Erythroblast (primary cell): ENCODE results near the gene CACNG3.

ENCODE experiments used
- GATA1 ChIP-seq: IDR thresholded peaks from 2 replicates; pipeline ENCODE4 v1.6.1; 2011; ENCODE audit warnings: low read depth, mild to moderate bottlenecking, control low read depth, low read length, moderate library complexity
- POLR2A ChIP-seq: IDR thresholded peaks from 2 replicates; pipeline ENCODE4 v1.6.1; 2011; ENCODE audit warnings: mild to moderate bottlenecking, low read length

GRCh38 chr16:24232936-24233335, 23.2 kb upstream of the CACNG3 start:
- no peak for TF ChIP-seq POLR2A
- no peak for TF ChIP-seq GATA1
